HepG2 (cell line): ENCODE results near the gene TNP2. TPM values are rescaled to one million over a fixed set of nuclear protein-coding genes. Genes with fewer than 3 reads are reported as not detected.

Experiments used
- FOXJ3 ChIP-seq: sonication (generic); formaldehyde crosslinking; IDR thresholded peaks from 2 replicates; pipeline ENCODE4 v1.4.0; 2020; ENCODE audit warnings: missing genetic modification reagents, mild to moderate bottlenecking, borderline replicate concordance
- GABPB1 ChIP-seq: IDR thresholded peaks from 2 replicates; pipeline ENCODE4 v1.6.1; 2016; ENCODE audit warnings: mild to moderate bottlenecking, missing genetic modification reagents, moderate library complexity, missing compliant biosample characterization
- GZF1 ChIP-seq: sonication (generic); formaldehyde crosslinking; IDR thresholded peaks from 2 replicates; pipeline ENCODE4 v1.5.1; 2020; ENCODE audit warnings: mild to moderate bottlenecking, missing genetic modification reagents
- HMGXB4 ChIP-seq, 2 experiments: sonication (generic) in 1 of 2; formaldehyde crosslinking in 1 of 2; IDR thresholded peaks; 2 replicates each; pipeline versions ENCODE4 v1.4.0 to v1.6.1; 2018 to 2020; ENCODE audit warnings: missing genetic modification reagents in 2 of 2, borderline replicate concordance in 1 of 2, low read depth in 1 of 2, mild to moderate bottlenecking in 1 of 2, missing biosample characterization in 1 of 2
- IRF2 ChIP-seq: IDR thresholded peaks from 2 replicates; pipeline ENCODE4 v1.6.1; 2018; ENCODE audit warnings: missing genetic modification reagents, missing compliant biosample characterization
- JDP2 ChIP-seq: sonication (generic); formaldehyde crosslinking; IDR thresholded peaks from 2 replicates; pipeline ENCODE4 v1.8.1; 2022; ENCODE audit warnings: missing genetic modification reagents, borderline replicate concordance
- KLF12 ChIP-seq: sonication (generic); formaldehyde crosslinking; IDR thresholded peaks from 2 replicates; pipeline ENCODE4 v1.4.0; 2020; ENCODE audit warnings: missing genetic modification reagents, borderline replicate concordance
- KMT2B ChIP-seq: IDR thresholded peaks from 2 replicates; pipeline ENCODE4 v1.6.1; 2016; ENCODE audit warnings: missing genetic modification reagents, missing compliant biosample characterization
- MXD1 ChIP-seq: sonication (generic); formaldehyde crosslinking; IDR thresholded peaks from 2 replicates; pipeline ENCODE4 v1.4.0; 2020; ENCODE audit warnings: mild to moderate bottlenecking, missing genetic modification reagents
- NCOA2 ChIP-seq: sonication (generic); formaldehyde crosslinking; IDR thresholded peaks from 2 replicates; pipeline ENCODE4 v1.8.0; 2022; ENCODE audit warnings: inconsistent platforms
- NR3C1 ChIP-seq: sonication (generic); formaldehyde crosslinking; IDR thresholded peaks from 2 replicates; pipeline ENCODE4 v1.4.0; 2020; ENCODE audit warnings: missing genetic modification reagents
- PAWR ChIP-seq: sonication (generic); formaldehyde crosslinking; IDR thresholded peaks from 2 replicates; pipeline ENCODE4 v1.4.0; 2020; ENCODE audit warnings: missing genetic modification reagents, mild to moderate bottlenecking, borderline replicate concordance
- STAG1 ChIP-seq: sonication (generic); formaldehyde crosslinking; IDR thresholded peaks from 2 replicates; pipeline ENCODE4 v1.4.0; 2020; ENCODE audit warnings: missing genetic modification reagents
- TBX2 ChIP-seq: sonication (generic); formaldehyde crosslinking; IDR thresholded peaks from 2 replicates; pipeline ENCODE4 v1.5.0; 2020; ENCODE audit warnings: missing genetic modification reagents, mild to moderate bottlenecking, borderline replicate concordance
- ZNF503 ChIP-seq: sonication (generic); formaldehyde crosslinking; IDR thresholded peaks from 2 replicates; pipeline ENCODE4 v1.4.0; 2020; ENCODE audit warnings: missing genetic modification reagents
- ZSCAN30 ChIP-seq: sonication (generic); formaldehyde crosslinking; IDR thresholded peaks from 2 replicates; pipeline ENCODE4 v1.5.0; 2020; ENCODE audit warnings: mild to moderate bottlenecking, missing genetic modification reagents
- polyA plus RNA-seq, 8 experiments: library from polyadenylated mRNA; depleted of rRNA in 3 of 8; stranded (reverse) in 7 of 8; unstranded in 1 of 8; fragments of >200 nt; fragmentation: Illumina TruSeq in 4 of 8; extraction: Trizol in 4 of 8; gene quantifications; 2 replicates each; pipeline versions ENCODE4 v1.2.1 to v1.2.3, GENCODE V29; 2011 to 2016; ENCODE audit warnings: low read depth in 4 of 8, missing spikeins in 1 of 8, mixed read lengths in 1 of 8; ENCODE audit not compliant: insufficient read depth in 1 of 8
- total RNA-seq, 5 experiments: library from RNA; depleted of rRNA; stranded (reverse); fragments of >200 nt; fragmentation: Illumina TruSeq; extraction: Trizol; gene quantifications; 2 replicates each; pipeline ENCODE4 v1.2.3, GENCODE V29; 2016; ENCODE audit warnings: low read depth in 1 of 5
- TF ChIP-seq, protein P1 (sequence below): sonication (generic); formaldehyde crosslinking; IDR thresholded peaks from 2 replicates; pipeline ENCODE4 v1.4.0; 2020; ENCODE audit warnings: missing genetic modification reagents, borderline replicate concordance

The TNP2 gene
- total and polyA plus RNA-seq, 2 of the 13 experiments (the other 11 are each of a cell fraction or from before 2014, with no cell fraction given): not detected

GRCh38 chr16:11224096-11224893 is 44.8 kb downstream of the TNP2 start (continued):
- TF ChIP-seq MXD1 (CRISPR knock-in tag) (no peak), STAG1 (CRISPR knock-in tag) (no peak; the same call in 1 of the 2 replicates), GABPB1 (CRISPR knock-in tag) (peak; percentile 69), PAWR (CRISPR knock-in tag) (no peak), KLF12 (CRISPR knock-in tag) (0 out of 2 replicates have a peak, but pooled peaks have one; percentile 44), TBX2 (CRISPR knock-in tag) (peak; percentile 75), FOXJ3 (CRISPR knock-in tag) (no peak), KMT2B (CRISPR knock-in tag) (0 out of 2 replicates have a peak, but pooled peaks have one; percentile 33), NCOA2 (0 out of 2 replicates have a peak, but pooled peaks have one; percentile 33), IRF2 (CRISPR knock-in tag) (0 out of 2 replicates have a peak, but pooled peaks have one; percentile 40), GZF1 (CRISPR knock-in tag) (no peak), HMGXB4 (CRISPR knock-in tag; IDR thresholded peaks at IDR 0.05; ENCODE audit: borderline replicate concordance in 1 of 2, low read depth in 1 of 2) (0 out of 4 replicates have a peak, but pooled peaks of 1 of the 2 experiments have one; percentile 39), ZSCAN30 (CRISPR knock-in tag) (no peak), ZNF503 (CRISPR knock-in tag) (0 out of 2 replicates have a peak, but pooled peaks have one; percentile 41), JDP2 (CRISPR knock-in tag) (no peak), NR3C1 (CRISPR knock-in tag) (no peak)
- TF ChIP-seq, protein P1, sequence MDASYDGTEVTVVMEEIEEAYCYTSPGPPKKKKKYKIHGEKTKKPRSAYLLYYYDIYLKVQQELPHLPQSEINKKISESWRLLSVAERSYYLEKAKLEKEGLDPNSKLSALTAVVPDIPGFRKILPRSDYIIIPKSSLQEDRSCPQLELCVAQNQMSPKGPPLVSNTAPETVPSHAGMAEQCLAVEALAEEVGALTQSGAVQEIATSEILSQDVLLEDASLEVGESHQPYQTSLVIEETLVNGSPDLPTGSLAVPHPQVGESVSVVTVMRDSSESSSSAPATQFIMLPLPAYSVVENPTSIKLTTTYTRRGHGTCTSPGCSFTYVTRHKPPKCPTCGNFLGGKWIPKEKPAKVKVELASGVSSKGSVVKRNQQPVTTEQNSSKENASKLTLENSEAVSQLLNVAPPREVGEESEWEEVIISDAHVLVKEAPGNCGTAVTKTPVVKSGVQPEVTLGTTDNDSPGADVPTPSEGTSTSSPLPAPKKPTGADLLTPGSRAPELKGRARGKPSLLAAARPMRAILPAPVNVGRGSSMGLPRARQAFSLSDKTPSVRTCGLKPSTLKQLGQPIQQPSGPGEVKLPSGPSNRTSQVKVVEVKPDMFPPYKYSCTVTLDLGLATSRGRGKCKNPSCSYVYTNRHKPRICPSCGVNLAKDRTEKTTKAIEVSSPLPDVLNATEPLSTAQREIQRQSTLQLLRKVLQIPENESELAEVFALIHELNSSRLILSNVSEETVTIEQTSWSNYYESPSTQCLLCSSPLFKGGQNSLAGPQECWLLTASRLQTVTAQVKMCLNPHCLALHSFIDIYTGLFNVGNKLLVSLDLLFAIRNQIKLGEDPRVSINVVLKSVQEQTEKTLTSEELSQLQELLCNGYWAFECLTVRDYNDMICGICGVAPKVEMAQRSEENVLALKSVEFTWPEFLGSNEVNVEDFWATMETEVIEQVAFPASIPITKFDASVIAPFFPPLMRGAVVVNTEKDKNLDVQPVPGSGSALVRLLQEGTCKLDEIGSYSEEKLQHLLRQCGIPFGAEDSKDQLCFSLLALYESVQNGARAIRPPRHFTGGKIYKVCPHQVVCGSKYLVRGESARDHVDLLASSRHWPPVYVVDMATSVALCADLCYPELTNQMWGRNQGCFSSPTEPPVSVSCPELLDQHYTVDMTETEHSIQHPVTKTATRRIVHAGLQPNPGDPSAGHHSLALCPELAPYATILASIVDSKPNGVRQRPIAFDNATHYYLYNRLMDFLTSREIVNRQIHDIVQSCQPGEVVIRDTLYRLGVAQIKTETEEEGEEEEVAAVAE (CRISPR knock-in tag): no peak
